Subcutaneous abdominal adipose tissue (tissue), 5 donors: Measurements from ENCODE around the gene CS.
A peak's percentile ranks its signal among the peaks of the same experiment; 100 is the strongest.
"Not testable (repeated sequence)": the region's sequence is repeated elsewhere in the genome, so short reads cannot be mapped to it uniquely, and the experiment has no call there.

ENCODE experiments used
- H3K27ac ChIP-seq: one replicate; pipeline ENCODE4 v1.7.0; 2013; ENCODE audit warnings: low read depth, mild to moderate bottlenecking, inconsistent platforms, low read length, moderate library complexity
- H3K27me3 ChIP-seq, 5 donors: one replicate each; pipeline ENCODE4 v1.7.0; 2013; ENCODE audit warnings: low read length in 5 of 5, inconsistent platforms in 1 of 5; ENCODE audit not compliant: control insufficient read depth in 5 of 5, insufficient read depth in 4 of 5
- H3K36me3 ChIP-seq, 5 donors: one replicate each; pipeline ENCODE4 v1.7.0; 2013; ENCODE audit warnings: low read length in 5 of 5; ENCODE audit not compliant: control insufficient read depth in 5 of 5, insufficient read depth in 5 of 5
- H3K4me1 ChIP-seq, 5 donors: one replicate each; pipeline ENCODE4 v1.7.0; 2013; ENCODE audit warnings: low read length in 5 of 5, mild to moderate bottlenecking in 3 of 5, moderate library complexity in 1 of 5; ENCODE audit not compliant: control insufficient read depth in 5 of 5, insufficient read depth in 5 of 5
- H3K4me3 ChIP-seq, 5 donors: one replicate each; pipeline ENCODE4 v1.7.0; 2013; ENCODE audit warnings: low read length in 5 of 5, low read depth in 1 of 5
- H3K9ac ChIP-seq, 5 donors: one replicate each; pipeline ENCODE4 v1.7.0; 2013; ENCODE audit warnings: low read length in 5 of 5, mild to moderate bottlenecking in 4 of 5, moderate library complexity in 3 of 5
- H3K9me3 ChIP-seq, 5 donors: one replicate each; pipeline ENCODE4 v1.7.0; 2013; ENCODE audit warnings: low read length in 5 of 5; ENCODE audit not compliant: control insufficient read depth in 5 of 5
- donor health status: healthy.
- donor health status: healthy.
- donor health status: healthy.
- donor health status: healthy.
- donor health status: healthy.

CS gene

GRCh38 chr12:56324206-56324605 is 24.1 kb upstream of the CS start:
- peaks cover 36 to 85% (median 80%) of the 10 kb centered on the region in 5 donors for H3K36me3 ChIP-seq

GRCh38 chr12:56321610-56322009 is 21.5 kb upstream of the CS start:
- not testable (repeated sequence) for H3K9ac ChIP-seq, H3K4me3 ChIP-seq, H3K9me3 ChIP-seq, H3K27me3 ChIP-seq, H3K27ac ChIP-seq, H3K4me1 ChIP-seq
- peaks cover 39 to 76% (median 65%) of the 10 kb centered on the region in 5 donors for H3K36me3 ChIP-seq

More at GRCh38 chr12:56324206-56324605, 24.1 kb upstream of the CS start:
- no peak overlapping the region for H3K27ac ChIP-seq
- H3K9me3 ChIP-seq: no peaks in the 10 kb centered on the region
- no peak overlapping the region for H3K9ac ChIP-seq
- peaks cover 0 to 9% (median 4%) of the 10 kb centered on the region in 5 donors for H3K4me1 ChIP-seq
- no peak overlapping the region for H3K4me3 ChIP-seq
- no peaks in the 10 kb centered on the region for H3K27me3 ChIP-seq

- H3K9ac ChIP-seq: no peak overlapping the region
- peaks cover 39 to 70% (median 59%) of the 10 kb centered on the region in 5 donors for H3K36me3 ChIP-seq
- no peaks in the 10 kb centered on the region for H3K9me3 ChIP-seq
- H3K27me3 ChIP-seq: no peaks in the 10 kb centered on the region
- no peak overlapping the region for H3K27ac ChIP-seq
- no peak overlapping the region for H3K4me3 ChIP-seq
- H3K4me1 ChIP-seq: peaks cover 0 to 8% (median 6%) of the 10 kb centered on the region in 5 donors
These were observed 20.9 kb upstream of the CS start for GRCh38 chr12:56321027-56321426.

GRCh38 chr12:56317675-56318074 is 17.5 kb upstream of the CS start:
- Histone ChIP-seq H3K4me3 (no peak overlapping the region), H3K27ac (no peak overlapping the region), H3K9me3 (no peaks in the 10 kb centered on the region), H3K9ac (no peak overlapping the region), H3K27me3 (no peaks in the 10 kb centered on the region), H3K4me1 (peaks cover 5 to 22% (median 18%) of the 10 kb centered on the region in 5 donors), H3K36me3 (peaks cover 19 to 42% (median 27%) of the 10 kb centered on the region in 5 donors)

GRCh38 chr12:56315622-56316473 is 15.7 kb upstream of the CS start, which contains the start of gene CNPY2:
CNPY2 (minus strand) TSS chr12:56315988; CDS start chr12:56315217, 771 bp downstream.
- Histone ChIP-seq H3K27ac (peak within 1 kb of the TSS; percentile 88), H3K4me3 (peak within 1 kb of the TSS; percentile 96 to 99 (median 99)), H3K27me3 (no peaks in the 10 kb centered on the region), H3K9ac (peak within 1 kb of the TSS; percentile 75 to 100 (median 95)), H3K36me3 (peaks cover 14 to 39% (median 21%) of the 10 kb centered on the region in 5 donors), H3K9me3 (no peaks in the 10 kb centered on the region), H3K4me1 (peaks cover 5 to 22% (median 18%) of the 10 kb centered on the region in 5 donors)

GRCh38 chr12:56315249-56315621 is 15.1 kb upstream of the CS start:
- no peaks in the 10 kb centered on the region for H3K27me3 ChIP-seq
- peak overlapping the region; percentile 96 to 99 (median 99) for H3K4me3 ChIP-seq
- peaks cover 18 to 41% (median 27%) of the 10 kb centered on the region in 5 donors for H3K36me3 ChIP-seq
- H3K4me1 ChIP-seq: peaks cover 5 to 22% (median 18%) of the 10 kb centered on the region in 5 donors
- H3K9ac ChIP-seq: peak overlapping the region; percentile 75 to 100 (median 95)
- peak overlapping the region; percentile 88 for H3K27ac ChIP-seq
- H3K9me3 ChIP-seq: no peaks in the 10 kb centered on the region

GRCh38 chr12:56311003-56311402 is 10.9 kb upstream of the CS start:
- H3K36me3 ChIP-seq: peaks cover 11 to 50% (median 20%) of the 10 kb centered on the region in 5 donors

GRCh38 chr12:56308714-56309113 is 8.6 kb upstream of the CS start:
- peaks cover 11 to 57% (median 26%) of the 10 kb centered on the region in 5 donors for H3K36me3 ChIP-seq
- no peaks in the 10 kb centered on the region for H3K9me3 ChIP-seq
- H3K9ac ChIP-seq: no peak overlapping the region
- no peaks in the 10 kb centered on the region for H3K4me1 ChIP-seq
- no peaks in the 10 kb centered on the region for H3K27me3 ChIP-seq
- H3K27ac ChIP-seq: no peak overlapping the region
- no peak overlapping the region for H3K4me3 ChIP-seq

More at GRCh38 chr12:56311003-56311402, 10.9 kb upstream of the CS start:
- H3K9me3 ChIP-seq: no peaks in the 10 kb centered on the region
- H3K4me3 ChIP-seq: no peak overlapping the region
- H3K27ac ChIP-seq: no peak overlapping the region
- H3K27me3 ChIP-seq: no peaks in the 10 kb centered on the region
- H3K4me1 ChIP-seq: peaks cover 5 to 15% (median 13%) of the 10 kb centered on the region in 5 donors
- no peak overlapping the region for H3K9ac ChIP-seq

- H3K36me3 ChIP-seq: peaks cover 11 to 57% (median 26%) of the 10 kb centered on the region in 5 donors
- no peak overlapping the region for H3K27ac ChIP-seq
- H3K4me1 ChIP-seq: no peaks in the 10 kb centered on the region
- H3K27me3 ChIP-seq: no peaks in the 10 kb centered on the region
- H3K9ac ChIP-seq: no peak overlapping the region
- no peaks in the 10 kb centered on the region for H3K9me3 ChIP-seq
- H3K4me3 ChIP-seq: no peak overlapping the region
These were observed 7.3 kb upstream of the CS start for GRCh38 chr12:56307221-56307965.
